Glomerular endothelial cell (primary cell): ENCODE results near the gene GSTT4. TPM values are rescaled to one million over a fixed set of nuclear protein-coding genes. Genes with fewer than 3 reads are reported as not detected.
"Not testable (repeated sequence)": the region's sequence is repeated elsewhere in the genome, so short reads cannot be mapped to it uniquely, and the experiment has no call there.

Experiments
- DNase-seq: peaks from one replicate; pipeline ENCODE4 v3.0.0-alpha.2; 2011; ENCODE audit warnings: low read depth, low spot score; ENCODE audit errors: extremely low read depth
- total RNA-seq: library from RNA; depleted of rRNA; stranded (reverse); fragments of >200 nt; gene quantifications from 2 replicates; pipeline ENCODE4 v1.2.3, GENCODE V29; 2015

The GSTT4 gene
- total RNA-seq, 1 donor from 2014 or later: not detected

DNA sequence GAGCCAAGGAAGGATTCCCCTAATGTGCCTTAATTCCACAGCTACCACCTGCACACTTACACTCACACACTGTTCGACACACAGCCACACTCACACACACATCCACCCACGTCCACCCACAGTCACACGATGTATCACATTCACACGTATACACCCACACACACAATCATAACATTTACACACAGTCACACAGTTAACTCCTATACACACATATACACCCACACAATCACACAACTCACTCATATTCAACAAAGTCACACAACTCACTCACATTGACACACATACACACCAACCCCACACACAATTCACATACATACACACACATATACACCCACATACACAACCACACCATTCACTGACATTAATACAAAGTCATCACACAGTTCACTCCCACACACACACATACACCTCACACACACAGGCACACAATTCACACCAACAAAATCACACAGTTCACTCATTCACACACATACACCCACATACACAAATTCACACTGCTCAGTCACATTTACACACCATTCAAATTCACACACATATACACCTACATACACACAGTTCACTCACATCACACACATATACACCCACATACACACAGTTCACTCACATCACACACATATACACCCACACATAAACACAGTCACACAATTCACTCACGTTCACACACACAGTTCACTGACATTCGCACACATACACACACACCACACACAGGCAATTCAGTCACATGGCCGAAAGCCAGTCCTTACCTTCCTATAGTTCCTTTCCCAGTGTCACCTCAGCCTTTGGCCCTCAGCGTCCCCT lies 50.9 kb downstream of the GSTT4 start:
- DNase-seq: not testable (repeated sequence)

GRCh38 chr22:23953485-23953884 lies 51.8 kb downstream of the GSTT4 start:
- DNase-seq: not testable (repeated sequence)

- not testable (repeated sequence) for DNase-seq
These were observed 52.4 kb downstream of the GSTT4 start for GRCh38 chr22:23952794-23953405.

- not testable (repeated sequence) for DNase-seq
These were observed 53.9 kb downstream of the GSTT4 start for GRCh38 chr22:23951383-23951782.

GRCh38 chr22:23949764-23950163 lies 55.5 kb downstream of the GSTT4 start:
- DNase-seq: not testable (repeated sequence)

Other genes starting within 250 kb of the GSTT4 start
- gene C22orf15, start 242.5 kb downstream of the GSTT4 start, total RNA-seq: 0.41 TPM in 1 of 2 replicates, not detected in the other
- gene CHCHD10, start 237.5 kb downstream of the GSTT4 start, total RNA-seq: 15.2 and 24.3 TPM in 2 replicates
- gene MMP11, start 232.6 kb downstream of the GSTT4 start, total RNA-seq: 17.9 and 21.2 TPM in 2 replicates
- gene SMARCB1, start 218.5 kb downstream of the GSTT4 start, total RNA-seq: 113 and 126 TPM in 2 replicates
- 0.12 TPM in 1 of 2 replicates, not detected in the other for gene DERL3, start 166.4 kb downstream of the GSTT4 start, total RNA-seq
- 10.5 and 17.1 TPM in 2 replicates for gene SLC2A11, start 147.6 kb downstream of the GSTT4 start, total RNA-seq
- gene MIF, start 111.1 kb downstream of the GSTT4 start, total RNA-seq: 628 and 690 TPM in 2 replicates
- gene GSTT2B, start 44.3 kb downstream of the GSTT4 start, total RNA-seq: 3.0 and 20.1 TPM in 2 replicates
- 2.6 TPM in 1 of 2 replicates, not detected in the other for gene DDTL, start 38.6 kb downstream of the GSTT4 start, total RNA-seq
- gene DDT, start 31.0 kb downstream of the GSTT4 start, total RNA-seq: 94.8 and 116 TPM in 2 replicates
- 0.41 TPM in 1 of 2 replicates, not detected in the other for gene GSTT2, start 25.3 kb downstream of the GSTT4 start, total RNA-seq
- 35.2 and 52.6 TPM in 2 replicates for gene CABIN1, start 5.9 kb upstream of the GSTT4 start, total RNA-seq
- 0.19 and 0.23 TPM in 2 replicates for gene SUSD2, start 176.0 kb upstream of the GSTT4 start, total RNA-seq
- 12.8 and 24.3 TPM in 2 replicates for gene GGT5, start 239.6 kb upstream of the GSTT4 start, total RNA-seq